Measurements from ENCODE around the gene CCL24. TPM values are rescaled to one million over a fixed set of nuclear protein-coding genes. Genes with fewer than 3 reads are reported as not detected.
"Not testable (repeated sequence)": the region's sequence is repeated elsewhere in the genome, so short reads cannot be mapped to it uniquely, and the experiment has no call there.

Gene CCL24
- total RNA-seq, 4 donors from 2014 or later: 2.2 to 3.9 (median 2.9) TPM; not detected in 1

GRCh38 chr7:75843613-75844116 is 30.1 kb upstream of the CCL24 start:
- Histone ChIP-seq H3K4me3 (no peak overlapping the region), H3K9me3 (no peaks in the 10 kb centered on the region), H3K27ac (peak overlapping the region in 2 of 4 donors; percentile 64 to 80), H3K27me3 (no peaks in the 10 kb centered on the region), H3K4me1 (peaks cover 9 to 21% (median 16%) of the 10 kb centered on the region in 3 donors), H3K36me3 (no peaks in the 10 kb centered on the region)
- intact Hi-C loops (cut with DNase I): no loop called here
- WGBS, 2 donors: 89 to 95% methylated on average over 8 to 9 of the region's 9 CpGs
- no peak for TF ChIP-seq POLR2A (IDR thresholded peaks at IDR 0.05)
- TF ChIP-seq CTCF (IDR thresholded peaks at IDR 0.05): no peak
- DNase-seq: no peak

GRCh38 chr7:75842836-75843446 is 29.3 kb upstream of the CCL24 start:
- WGBS, 2 donors: 24 to 27% methylated on average over 8 of the region's 8 CpGs
- DNase-seq: no peak
- TF ChIP-seq CTCF (IDR thresholded peaks at IDR 0.05) (no peak), POLR2A (IDR thresholded peaks at IDR 0.05) (no peak)
- intact Hi-C loops (cut with DNase I): no loop called here
- Histone ChIP-seq H3K9me3 (no peaks in the 10 kb centered on the region), H3K36me3 (no peaks in the 10 kb centered on the region), H3K4me1 (peaks cover 9 to 21% (median 16%) of the 10 kb centered on the region in 3 donors), H3K27me3 (no peaks in the 10 kb centered on the region), H3K4me3 (peak overlapping the region in 1 of 4 donors; percentile 18), H3K27ac (peak overlapping the region; percentile 49 to 80 (median 67))

GRCh38 chr7:75840029-75840428 is 26.4 kb upstream of the CCL24 start:
- peaks cover 9 to 21% (median 16%) of the 10 kb centered on the region in 3 donors for H3K4me1 ChIP-seq
- no peak for DNase-seq
- intact Hi-C loops (cut with DNase I): no loop called here
- H3K9me3 ChIP-seq: no peaks in the 10 kb centered on the region
- no peaks in the 10 kb centered on the region for H3K36me3 ChIP-seq
- H3K27ac ChIP-seq: no peak overlapping the region
- no peak overlapping the region for H3K4me3 ChIP-seq
- TF ChIP-seq CTCF (IDR thresholded peaks at IDR 0.05): no peak
- TF ChIP-seq POLR2A (IDR thresholded peaks at IDR 0.05): no peak
- H3K27me3 ChIP-seq: no peaks in the 10 kb centered on the region
- WGBS, 2 donors: 82 to 92% methylated on average over 3 of the region's 3 CpGs

GRCh38 chr7:75838281-75838930 is 24.8 kb upstream of the CCL24 start:
- DNase-seq; intact Hi-C loops (cut with DNase I); H3K36me3 ChIP-seq; H3K27me3 ChIP-seq; H3K4me3 ChIP-seq; H3K9me3 ChIP-seq; H3K27ac ChIP-seq: not testable (repeated sequence)
- peaks cover 9 to 18% (median 15%) of the 10 kb centered on the region in 3 donors for H3K4me1 ChIP-seq
- 75 to 84% methylated on average over 12 to 14 of the region's 14 CpGs for WGBS, 2 donors

GRCh38 chr7:75836798-75837197 is 23.2 kb upstream of the CCL24 start:
- peaks cover 0 to 2% (median 0%) of the 10 kb centered on the region in 3 donors for H3K4me1 ChIP-seq
- no peaks in the 10 kb centered on the region for H3K27me3 ChIP-seq
- no peaks in the 10 kb centered on the region for H3K9me3 ChIP-seq
- no peak overlapping the region for H3K4me3 ChIP-seq
- TF ChIP-seq POLR2A (IDR thresholded peaks at IDR 0.05) (no peak), CTCF (IDR thresholded peaks at IDR 0.05) (no peak)
- H3K36me3 ChIP-seq: no peaks in the 10 kb centered on the region
- intact Hi-C loops (cut with DNase I): no loop called here
- DNase-seq: no peak
- H3K27ac ChIP-seq: no peak overlapping the region
- WGBS, 2 donors: 58 to 63% methylated on average over 7 of the region's 7 CpGs
